GM19395 (cell line): Measurements from ENCODE around the gene CTCF.
A peak's percentile ranks its signal among the peaks of the same experiment; 100 is the strongest.

ENCODE experiments used
- ATAC-seq: cut with Tn5 transposase; IDR thresholded peaks from one replicate; pipeline ENCODE4 v1.9.1; 2021; ENCODE audit warnings: mild to moderate bottlenecking, moderate library complexity; ENCODE audit not compliant: unreplicated experiment

Gene CTCF

GRCh38 chr16:67662653-67663010, 100.3 kb downstream of the CTCF start:
- ATAC-seq: no peak

GRCh38 chr16:67663151-67663876, 101.0 kb downstream of the CTCF start:
- ATAC-seq: no peak

- no peak for ATAC-seq
Observed at GRCh38 chr16:67663877-67664222, 101.5 kb downstream of the CTCF start.

GRCh38 chr16:67664258-67664657, 101.9 kb downstream of the CTCF start:
- no peak for ATAC-seq

- no peak for ATAC-seq
Observed at GRCh38 chr16:67664871-67665270, 102.5 kb downstream of the CTCF start.

- no peak for ATAC-seq
Observed at GRCh38 chr16:67665598-67665997, 103.3 kb downstream of the CTCF start.

GRCh38 chr16:67666032-67666551, 103.8 kb downstream of the CTCF start:
- no peak for ATAC-seq

- ATAC-seq: peak; percentile 58
Observed at GRCh38 chr16:67666559-67667452, 104.5 kb downstream of the CTCF start, which contains the start of the genes C16orf86 and ENKD1. TSS of gene C16orf86 (plus strand) at chr16:67666814. CDS start at chr16:67666971, 157 bp downstream. TSS of gene ENKD1 (minus strand) at chr16:67666750. CDS start at chr16:67666442, 308 bp downstream.

- no peak for ATAC-seq
Observed at GRCh38 chr16:67667453-67667816, 105.1 kb downstream of the CTCF start.

GRCh38 chr16:67667817-67668494, 105.6 kb downstream of the CTCF start:
- peak; percentile 72 for ATAC-seq

- ATAC-seq: no peak
Observed at GRCh38 chr16:67668495-67669157, 106.3 kb downstream of the CTCF start.

- no peak for ATAC-seq
Observed at GRCh38 chr16:67669499-67670101, 107.3 kb downstream of the CTCF start.

- no peak for ATAC-seq
Observed at GRCh38 chr16:67672306-67672705, 110.0 kb downstream of the CTCF start.

GRCh38 chr16:67672739-67673662, 110.7 kb downstream of the CTCF start:
- no peak for ATAC-seq

GRCh38 chr16:67673712-67674580, 111.6 kb downstream of the CTCF start:
- ATAC-seq: no peak

GRCh38 chr16:67674851-67675578, 112.7 kb downstream of the CTCF start:
- ATAC-seq: no peak

- ATAC-seq: no peak
Observed at GRCh38 chr16:67675579-67675935, 113.2 kb downstream of the CTCF start.

GRCh38 chr16:67675999-67676398, 113.7 kb downstream of the CTCF start:
- ATAC-seq: no peak
